ENCODE results near the gene AGPS. TPM values are rescaled to one million over a fixed set of nuclear protein-coding genes. Genes with fewer than 3 reads are reported as not detected.

The AGPS gene
- total and polyA plus RNA-seq, 2 of the 13 experiments (the other 11 are each of a cell fraction or from before 2014, with no cell fraction given): 39.4 to 99.0 TPM

DNA sequence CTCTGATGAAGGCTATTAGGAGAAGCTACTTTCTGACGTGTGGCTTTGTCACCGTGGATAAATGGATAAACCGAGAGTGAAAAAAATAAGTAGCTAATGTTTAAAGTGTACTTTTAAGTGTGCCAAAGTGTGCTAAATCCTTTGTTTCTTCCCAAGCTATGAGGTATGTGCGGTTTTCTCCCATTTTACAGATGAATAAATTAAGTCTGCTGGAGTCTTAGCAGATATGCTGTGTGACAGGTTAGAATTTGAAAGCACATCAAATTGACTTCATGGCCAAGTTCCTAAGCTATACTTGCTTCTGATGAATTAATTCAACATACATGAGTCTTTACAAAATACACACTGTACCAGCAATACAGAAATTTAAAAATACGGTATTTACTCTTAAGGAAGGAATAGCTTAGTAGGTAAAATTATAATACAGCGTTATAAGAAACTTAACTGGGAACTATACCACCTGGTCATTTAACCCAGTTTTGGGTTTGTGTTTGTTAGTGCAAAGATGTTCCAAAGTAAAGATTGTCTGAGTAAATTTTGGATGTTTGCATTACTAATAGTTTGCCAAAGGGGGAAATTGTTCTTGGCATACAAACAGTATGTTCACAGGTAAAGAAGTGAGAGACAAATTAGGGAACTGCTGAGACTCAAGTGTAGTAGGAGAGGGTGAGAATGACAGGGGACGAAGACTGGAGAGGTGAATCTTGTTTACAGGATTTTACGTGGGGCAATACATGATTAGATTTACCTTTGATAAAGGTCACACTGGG is 1.4 kb downstream of the AGPS start (continued):
- TF ChIP-seq ZNF883 (CRISPR knock-in tag; IDR thresholded peaks at IDR 0.05; ENCODE audit: not compliant biosample characterization): no peak
- TF ChIP-seq ZBTB42 (CRISPR knock-in tag; IDR thresholded peaks at IDR 0.05): no peak
- TF ChIP-seq NONO (IDR thresholded peaks at IDR 0.05): no peak
- TF ChIP-seq NONO (CRISPR knock-in tag; conservative IDR thresholded peaks at IDR 0.05): peak; percentile 14; the same call in 1 of the 2 replicates
- peak; percentile 68 for TF ChIP-seq ZNF18 (CRISPR knock-in tag; IDR thresholded peaks at IDR 0.05; ENCODE audit: insufficient replicate concordance)
- no peak for TF ChIP-seq ZNF761 (CRISPR knock-in tag; conservative IDR thresholded peaks at IDR 0.05)
- no peak for TF ChIP-seq ZNF607 (CRISPR knock-in tag; IDR thresholded peaks at IDR 0.05; ENCODE audit: borderline replicate concordance)
- no peak for TF ChIP-seq ZNF367 (CRISPR knock-in tag; IDR thresholded peaks at IDR 0.05; ENCODE audit: borderline replicate concordance)
- TF ChIP-seq NFE2L2 (IDR thresholded peaks at IDR 0.05; ENCODE audit: low read length): no peak
- TF ChIP-seq KLF12 (CRISPR knock-in tag; IDR thresholded peaks at IDR 0.05; ENCODE audit: borderline replicate concordance): no peak
- peak; percentile 62; the same call in 1 of the 2 replicates for TF ChIP-seq GATAD2A (CRISPR knock-in tag; IDR thresholded peaks at IDR 0.05)
- peak; percentile 45; the same call in 1 of the 2 replicates for TF ChIP-seq ZFP37 (CRISPR knock-in tag; IDR thresholded peaks at IDR 0.05; ENCODE audit: borderline replicate concordance)
- peak; percentile 59; the same call in 1 of the 2 replicates for TF ChIP-seq MED1 (CRISPR knock-in tag; IDR thresholded peaks at IDR 0.05)
- TF ChIP-seq SOX13 (IDR thresholded peaks at IDR 0.05): 0 out of 2 replicates have a peak, but pooled peaks have one; percentile 8
- peak in 1 of 2 experiments; percentile 87; a peak in 2 of 4 replicates for TF ChIP-seq SOX13 (CRISPR knock-in tag; conservative IDR thresholded peaks at IDR 0.05 in 1 of 2, IDR thresholded peaks at IDR 0.05 in 1 of 2)
- TF ChIP-seq ZSCAN20 (CRISPR knock-in tag; IDR thresholded peaks at IDR 0.05; ENCODE audit: borderline replicate concordance): no peak
- 0 out of 2 replicates have a peak, but pooled peaks have one; percentile 27 for TF ChIP-seq ZNF264 (CRISPR knock-in tag; IDR thresholded peaks at IDR 0.05)
- TF ChIP-seq FOXJ3 (CRISPR knock-in tag; IDR thresholded peaks at IDR 0.05; ENCODE audit: borderline replicate concordance): peak; percentile 66; the same call in 1 of the 2 replicates
- TF ChIP-seq ZNF770 (CRISPR knock-in tag; IDR thresholded peaks at IDR 0.05): peak; percentile 73
- TF ChIP-seq EP300 (IDR thresholded peaks at IDR 0.05; ENCODE audit: low read depth in 2 of 2, low read length in 2 of 2): peak in 1 of 2 experiments; percentile 74; a peak in 2 of 4 replicates
- TF ChIP-seq EP300 (CRISPR knock-in tag; IDR thresholded peaks at IDR 0.05; ENCODE audit: borderline replicate concordance): no peak
- no peak for TF ChIP-seq XRCC5 (optimal IDR thresholded peaks at IDR 0.05; ENCODE audit: low read length)
- TF ChIP-seq ZNF446 (CRISPR knock-in tag; IDR thresholded peaks at IDR 0.05): no peak
- TF ChIP-seq, protein P1, sequence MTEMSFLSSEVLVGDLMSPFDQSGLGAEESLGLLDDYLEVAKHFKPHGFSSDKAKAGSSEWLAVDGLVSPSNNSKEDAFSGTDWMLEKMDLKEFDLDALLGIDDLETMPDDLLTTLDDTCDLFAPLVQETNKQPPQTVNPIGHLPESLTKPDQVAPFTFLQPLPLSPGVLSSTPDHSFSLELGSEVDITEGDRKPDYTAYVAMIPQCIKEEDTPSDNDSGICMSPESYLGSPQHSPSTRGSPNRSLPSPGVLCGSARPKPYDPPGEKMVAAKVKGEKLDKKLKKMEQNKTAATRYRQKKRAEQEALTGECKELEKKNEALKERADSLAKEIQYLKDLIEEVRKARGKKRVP (CRISPR knock-in tag; IDR thresholded peaks at IDR 0.05): no peak; a peak in 1 of 4 replicates
- no peak for TF ChIP-seq MEF2D (CRISPR knock-in tag; IDR thresholded peaks at IDR 0.05)
- TF ChIP-seq CBX2 (IDR thresholded peaks at IDR 0.05; ENCODE audit: low read depth, low read length): no peak
- TF ChIP-seq CBX2 (CRISPR knock-in tag; IDR thresholded peaks at IDR 0.05; ENCODE audit: low read depth): no peak
